Omental fat pad (tissue), 4 donors: Measurements from ENCODE around the gene COQ8B. TPM values are rescaled to one million over a fixed set of nuclear protein-coding genes. Genes with fewer than 3 reads are reported as not detected.
"Not testable (repeated sequence)": the region's sequence is repeated elsewhere in the genome, so short reads cannot be mapped to it uniquely, and the experiment has no call there.

Experiments
- ATAC-seq: fragments of 150-250 bp; one replicate; pipeline ENCODE4 v1.9.1; 2016; ENCODE audit warnings: mild to moderate bottlenecking, moderate library complexity; ENCODE audit not compliant: low FRiP score
- DNase-seq: peaks from one replicate; pipeline ENCODE4 v3.0.0-alpha.2; 2019; ENCODE audit warnings: low spot score
- total RNA-seq, 4 donors: library from RNA; depleted of rRNA; stranded (reverse); fragments of >200 nt; gene quantifications; one replicate each; pipeline ENCODE4 v1.1.0, GENCODE V29; 2016
- TF ChIP-seq, protein P1 (sequence below), 3 donors: fragments of 450-650 bp; IDR thresholded peaks; one replicate each; pipeline ENCODE4 v1.5.1; 2016 to 2017; ENCODE audit warnings: antibody characterized with exemption in 3 of 3, mild to moderate bottlenecking in 3 of 3, moderate library complexity in 2 of 3

Gene COQ8B
- total RNA-seq, result 10 to 100 TPM; 22.1 to 38.8 (median 28.1) TPM

DNA sequence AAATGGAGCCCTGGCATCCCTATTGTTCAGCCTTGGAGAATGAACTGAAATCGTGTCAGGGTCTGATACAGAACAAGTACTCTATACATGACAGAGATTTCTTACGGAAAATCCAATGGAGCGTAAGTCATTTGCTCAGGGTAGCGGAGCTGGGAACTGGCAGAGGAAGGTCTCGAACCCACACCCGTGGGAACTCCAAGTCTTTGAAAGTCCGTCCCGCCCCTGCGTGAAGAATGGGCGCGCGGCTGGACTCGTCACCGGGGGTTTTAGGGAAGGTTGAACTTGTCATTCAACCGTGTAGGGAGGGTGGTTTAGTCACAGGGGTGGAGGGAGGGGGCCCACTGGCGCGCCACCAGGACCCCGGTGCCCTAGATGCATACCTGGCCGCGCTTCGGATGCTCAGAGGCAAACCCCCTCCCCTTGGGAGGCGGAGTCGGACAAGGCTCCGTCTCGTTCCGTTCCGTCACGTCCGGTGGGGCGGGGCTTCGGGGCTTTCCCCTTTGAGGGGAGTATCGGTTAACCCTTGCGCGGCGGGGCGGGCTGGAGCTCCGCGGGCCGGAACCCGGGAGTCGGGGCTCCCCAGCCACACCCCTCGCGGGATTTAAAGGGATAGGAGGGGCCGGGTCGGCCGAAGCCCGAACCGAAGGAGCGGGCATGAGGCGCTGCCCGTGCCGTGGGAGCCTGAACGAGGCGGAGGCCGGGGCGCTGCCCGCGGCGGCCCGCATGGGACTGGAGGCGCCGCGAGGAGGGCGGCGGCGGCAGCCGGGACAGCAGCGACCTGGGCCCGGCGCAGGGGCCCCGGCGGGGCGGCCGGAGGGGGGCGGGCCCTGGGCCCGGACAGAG, at the start of gene COQ8B, which contains the start of gene ITPKC:
COQ8B (minus strand) TSS at position 405 of the 843 bp plus-strand sequence. CDS start 2,254 bp downstream, outside the sequence.
ITPKC (plus strand) TSS at position 631 of the 843 bp plus-strand sequence; CDS start at position 655, 24 bp downstream.
- DNase-seq (peak; percentile 100), ATAC-seq (peak; percentile 65)
- TF ChIP-seq, protein P1, sequence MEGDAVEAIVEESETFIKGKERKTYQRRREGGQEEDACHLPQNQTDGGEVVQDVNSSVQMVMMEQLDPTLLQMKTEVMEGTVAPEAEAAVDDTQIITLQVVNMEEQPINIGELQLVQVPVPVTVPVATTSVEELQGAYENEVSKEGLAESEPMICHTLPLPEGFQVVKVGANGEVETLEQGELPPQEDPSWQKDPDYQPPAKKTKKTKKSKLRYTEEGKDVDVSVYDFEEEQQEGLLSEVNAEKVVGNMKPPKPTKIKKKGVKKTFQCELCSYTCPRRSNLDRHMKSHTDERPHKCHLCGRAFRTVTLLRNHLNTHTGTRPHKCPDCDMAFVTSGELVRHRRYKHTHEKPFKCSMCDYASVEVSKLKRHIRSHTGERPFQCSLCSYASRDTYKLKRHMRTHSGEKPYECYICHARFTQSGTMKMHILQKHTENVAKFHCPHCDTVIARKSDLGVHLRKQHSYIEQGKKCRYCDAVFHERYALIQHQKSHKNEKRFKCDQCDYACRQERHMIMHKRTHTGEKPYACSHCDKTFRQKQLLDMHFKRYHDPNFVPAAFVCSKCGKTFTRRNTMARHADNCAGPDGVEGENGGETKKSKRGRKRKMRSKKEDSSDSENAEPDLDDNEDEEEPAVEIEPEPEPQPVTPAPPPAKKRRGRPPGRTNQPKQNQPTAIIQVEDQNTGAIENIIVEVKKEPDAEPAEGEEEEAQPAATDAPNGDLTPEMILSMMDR (IDR thresholded peaks at IDR 0.05), result no peak

GRCh38 chr19:40766385-40766784, 49.7 kb upstream of the COQ8B start:
- ATAC-seq, DNase-seq: not testable (repeated sequence)

DNA sequence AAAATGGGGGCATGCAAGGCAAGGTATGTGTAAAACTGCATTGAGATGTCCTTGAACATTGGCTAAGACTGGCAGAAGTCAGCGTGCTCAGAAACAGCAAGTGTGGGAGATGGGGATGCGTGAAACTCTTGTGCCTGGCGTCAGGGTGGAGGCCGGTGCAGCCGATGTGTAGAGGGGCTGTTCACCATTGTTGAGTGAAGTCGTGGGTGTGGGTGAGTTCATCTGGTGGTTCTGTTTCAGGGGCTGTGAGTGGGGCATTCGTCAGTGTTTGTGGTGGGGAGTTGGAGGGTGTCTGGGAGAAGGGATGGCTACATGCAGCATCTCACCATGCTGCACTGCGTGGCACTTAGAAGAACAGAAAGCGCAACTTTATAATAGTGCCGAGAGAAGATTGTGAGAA, 47.3 kb upstream of the COQ8B start:
- TF ChIP-seq, protein P1 (IDR thresholded peaks at IDR 0.05), result no peak
- DNase-seq (no peak), ATAC-seq (no peak)

- ATAC-seq (no peak), DNase-seq (no peak)
- TF ChIP-seq, protein P1 (IDR thresholded peaks at IDR 0.05), result no peak
Measured at GRCh38 chr19:40763526-40763925, 46.8 kb upstream of the COQ8B start.

GRCh38 chr19:40762754-40763470, 46.2 kb upstream of the COQ8B start:
- TF ChIP-seq, protein P1 (IDR thresholded peaks at IDR 0.05), result no peak
- DNase-seq, result no peak
- ATAC-seq, result no peak

- TF ChIP-seq, protein P1 (IDR thresholded peaks at IDR 0.05), result no peak
- ATAC-seq (no peak), DNase-seq (no peak)
Measured at GRCh38 chr19:40759352-40759751, 42.7 kb upstream of the COQ8B start.

- DNase-seq (no peak), ATAC-seq (no peak)
- TF ChIP-seq, protein P1 (IDR thresholded peaks at IDR 0.05), result no peak
Measured at GRCh38 chr19:40758491-40758890, 41.8 kb upstream of the COQ8B start.
